CD14-positive monocyte (primary cell): ENCODE results near the gene XKRX. TPM values are rescaled to one million over a fixed set of nuclear protein-coding genes. Genes with fewer than 3 reads are reported as not detected.

ENCODE experiments used
- DNase-seq, 3 donors: peaks; one replicate each; pipeline ENCODE4 v3.0.0-alpha.2; 2011 to 2022
- H2AFZ ChIP-seq: 2 replicates; pipeline ENCODE4 v1.6.0; 2012; ENCODE audit warnings: mild to moderate bottlenecking, low read depth, low read length, inconsistent platforms; ENCODE audit not compliant: insufficient read depth, poor library complexity, severe bottlenecking
- H3K27ac ChIP-seq, 2 donors: 1 replicate in 1 of 2; 2 replicates in 1 of 2; pipeline ENCODE4 v1.5.1; 2012 to 2013; ENCODE audit warnings: low read length in 2 of 2, control low read depth in 1 of 2, inconsistent platforms in 1 of 2, low read depth in 1 of 2, mild to moderate bottlenecking in 1 of 2
- H3K27me3 ChIP-seq, 2 donors: one replicate each; pipeline versions ENCODE4 v1.6.0 to v1.6.1; 2011 to 2013; ENCODE audit warnings: low read length in 2 of 2; ENCODE audit not compliant: control insufficient read depth in 2 of 2, insufficient read depth in 2 of 2
- H3K36me3 ChIP-seq, 2 donors: replicated peaks in 1 of 2; 1 replicate in 1 of 2; 2 replicates in 1 of 2; pipeline versions ENCODE4 v1.5.1 to v1.6.1; 2012 to 2013; ENCODE audit warnings: low read length in 2 of 2, control low read depth in 1 of 2, inconsistent platforms in 1 of 2, mild to moderate bottlenecking in 1 of 2; ENCODE audit not compliant: insufficient read depth in 2 of 2, control insufficient read depth in 1 of 2
- H3K4me1 ChIP-seq, 2 donors: 1 replicate in 1 of 2; 2 replicates in 1 of 2; pipeline versions ENCODE4 v1.5.1 to v1.6.1; 2012 to 2013; ENCODE audit warnings: low read length in 2 of 2, control low read depth in 1 of 2, inconsistent platforms in 1 of 2, mild to moderate bottlenecking in 1 of 2, moderate library complexity in 1 of 2; ENCODE audit not compliant: insufficient read depth in 2 of 2, control insufficient read depth in 1 of 2
- H3K4me2 ChIP-seq: replicated peaks from 2 replicates; pipeline ENCODE3; 2012; ENCODE audit warnings: low read length, moderate library complexity, mild to moderate bottlenecking; ENCODE audit not compliant: poor library complexity, severe bottlenecking; ENCODE audit errors: extremely low read depth
- H3K4me3 ChIP-seq, 3 experiments: fragments of 200-600 bp in 1 of 3; sonication (generic) in 1 of 3; replicated peaks in 1 of 3; 1 replicate in 2 of 3; 2 replicates in 1 of 3; pipeline ENCODE4 v1.5.1; 2011 to 2013; ENCODE audit warnings: low read length in 3 of 3, mild to moderate bottlenecking in 3 of 3, control low read depth in 2 of 3, low read depth in 2 of 3, inconsistent platforms in 1 of 3, moderate library complexity in 1 of 3
- H3K79me2 ChIP-seq: 2 replicates; pipeline ENCODE4 v1.6.0; 2012; ENCODE audit warnings: mild to moderate bottlenecking, control low read depth, inconsistent platforms, low read length, moderate library complexity; ENCODE audit not compliant: insufficient read depth
- H3K9ac ChIP-seq: 2 replicates; pipeline ENCODE4 v1.6.0; 2017; ENCODE audit warnings: low read length, mild to moderate bottlenecking; ENCODE audit not compliant: insufficient read depth, poor library complexity, severe bottlenecking
- H3K9me3 ChIP-seq, 2 donors: replicated peaks in 1 of 2; 1 replicate in 1 of 2; 2 replicates in 1 of 2; pipeline versions ENCODE4 v1.5.1 to v1.6.1; 2012 to 2013; ENCODE audit warnings: low read length in 2 of 2, control low read depth in 1 of 2; ENCODE audit not compliant: control insufficient read depth in 1 of 2, insufficient read depth in 1 of 2
- H4K20me1 ChIP-seq: 2 replicates; pipeline ENCODE4 v1.6.0; 2012; ENCODE audit warnings: mild to moderate bottlenecking, low read length, control low read depth, moderate library complexity; ENCODE audit not compliant: insufficient read depth
- H3K27ac Mint-ChIP-seq, 7 donors: one replicate each; pipeline ENCODE4 v1.8.0; 2020; ENCODE audit warnings: mild to moderate bottlenecking in 7 of 7, mixed read lengths in 7 of 7, moderate library complexity in 6 of 7, inconsistent platforms in 2 of 7
- H3K27me3 Mint-ChIP-seq, 3 donors: one replicate each; pipeline ENCODE4 v1.8.0; 2021 to 2022; ENCODE audit warnings: low read depth in 3 of 3, mild to moderate bottlenecking in 3 of 3, mixed read lengths in 3 of 3, moderate library complexity in 3 of 3, inconsistent platforms in 1 of 3
- H3K36me3 Mint-ChIP-seq, 2 donors: one replicate each; pipeline ENCODE4 v1.8.0; 2020; ENCODE audit warnings: mixed read lengths in 2 of 2, inconsistent platforms in 1 of 2, mild to moderate bottlenecking in 1 of 2
- H3K4me1 Mint-ChIP-seq: one replicate; pipeline ENCODE4 v1.8.0; 2020; ENCODE audit warnings: mild to moderate bottlenecking, mixed read lengths
- H3K4me3 Mint-ChIP-seq, 2 donors: one replicate each; pipeline ENCODE4 v1.8.0; 2020; ENCODE audit warnings: mild to moderate bottlenecking in 2 of 2, mixed read lengths in 2 of 2, moderate library complexity in 1 of 2
- H3K9me3 Mint-ChIP-seq, 7 donors: one replicate each; pipeline ENCODE4 v1.8.0; 2020 to 2022; ENCODE audit warnings: mixed read lengths in 7 of 7, mild to moderate bottlenecking in 6 of 7, moderate library complexity in 6 of 7, inconsistent platforms in 2 of 7
- WGBS: methylation state at CpG from one replicate; pipeline ENCODE4 v1.1.5; 2013; ENCODE audit warnings: missing lambda C conversion rate; ENCODE audit not compliant: insufficient coverage; 5-methylcytosine and 5-hydroxymethylcytosine counted together
- intact Hi-C, 2 donors: fragments of 100-400 bp; cut with micrococcal nuclease; formaldehyde crosslinking; loops; one replicate each; pipeline versions ENCODE4 v1.15.0 to v1.15.1; 2023
- polyA minus RNA-seq: library from RNA; depleted of rRNA, polyadenylated mRNA; stranded (reverse); fragments of >200 nt; gene quantifications from 2 replicates; pipeline ENCODE4 v1.2.3, GENCODE V29; 2012
- polyA plus RNA-seq, 3 donors: library from polyadenylated mRNA; depleted of rRNA in 1 of 3; unstranded in 2 of 3; stranded (reverse) in 1 of 3; fragments of 300-500 nt in 2 of 3; fragments of >200 nt in 1 of 3; fragmentation: Illumina TruSeq in 2 of 3; gene quantifications; 1 replicate in 2 of 3; 2 replicates in 1 of 3; pipeline ENCODE4 v1.2.3, GENCODE V29; 2012 to 2021
- total RNA-seq, 12 experiments: library from RNA in 1 of 12; stranded (reverse) in 1 of 12; fragments of 120-200 nt in 1 of 12; gene quantifications; one replicate each; pipeline ENCODE4 v1.2.4 and lab custom pipeline; 2013 to 2026; ENCODE audit warnings: mixed read lengths in 6 of 12, inconsistent platforms in 1 of 12
- TF ChIP-seq, protein P1 (sequence below): fragments of 200-600 bp; IDR thresholded peaks from one replicate; pipeline ENCODE4 v1.8.0; 2022; ENCODE audit warnings: antibody characterized with exemption, mild to moderate bottlenecking

Gene XKRX
- 0.06 TPM for total RNA-seq (2013)
- polyA plus RNA-seq (not detected), polyA minus RNA-seq (0.08 TPM in 1 of 2 replicates, not detected in the other), total RNA-seq (lab: John Stamatoyannopoulos, UW) (0 to 0.45 (median 0.06) reads per million in 11 experiments)

DNA sequence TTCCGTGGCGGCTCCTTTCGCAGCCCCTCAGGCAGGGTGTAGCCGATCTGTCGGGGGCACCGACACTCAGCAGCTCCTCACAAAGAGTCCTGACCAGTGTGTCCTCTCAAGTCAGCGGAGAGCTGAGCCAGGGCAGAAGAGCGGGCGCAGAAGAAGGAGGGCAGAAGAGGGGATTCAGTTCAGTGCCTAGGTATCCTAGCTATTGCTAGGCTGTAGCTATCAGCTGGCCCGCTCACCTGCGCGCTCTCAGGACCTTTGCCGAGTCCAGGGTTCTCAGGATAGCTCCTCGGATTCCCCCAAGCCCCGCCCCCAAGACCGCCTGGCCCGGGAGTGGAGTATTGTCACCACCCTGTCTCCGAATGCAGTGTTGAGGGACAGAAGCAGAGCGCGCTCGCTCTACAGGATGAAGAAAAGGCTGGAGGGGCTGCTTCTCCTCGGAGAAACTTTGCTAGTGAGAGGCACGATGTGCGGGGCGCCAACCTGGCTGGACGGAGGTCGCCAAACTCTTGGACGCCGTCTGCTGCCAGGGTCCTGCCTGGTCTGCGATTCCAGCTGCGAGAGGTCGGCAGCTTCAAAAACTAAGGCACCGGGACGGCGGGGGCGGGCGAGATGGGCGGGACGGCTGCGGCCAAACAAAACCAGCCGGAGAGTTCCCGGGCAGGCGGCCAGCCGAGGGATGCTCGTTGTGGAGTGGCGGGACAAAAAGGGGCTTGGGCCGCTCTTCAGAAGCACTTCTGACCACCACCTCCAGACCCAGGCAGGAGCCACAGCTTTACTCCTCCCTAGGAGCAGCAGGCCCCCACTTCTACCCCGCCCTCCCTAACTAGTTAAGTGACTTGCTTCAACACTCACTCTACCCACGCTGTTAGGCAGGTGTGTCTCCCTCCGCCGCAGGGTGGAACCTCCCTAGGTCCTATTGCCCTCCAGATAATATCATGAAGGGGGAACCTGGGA, at the start of gene XKRX:
Gene XKRX, minus strand, starts transcription at position 258 of the 954 bp plus-strand sequence. CDS start 613 bp downstream, outside the sequence.
- Mint-ChIP-seq H3K36me3 (no peaks in the 10 kb centered on the region), H3K27me3 (peaks cover 26 to 31% (median 28%) of the 10 kb centered on the region in 3 donors), H3K9me3 (peaks cover 4 to 25% (median 8%) of the 10 kb centered on the region in 7 donors), H3K27ac (no peak within 1 kb of the TSS), H3K4me3 (peak within 1 kb of the TSS; percentile 62 to 83), H3K4me1 (peaks cover 5% of the 10 kb centered on the region)
- Histone ChIP-seq H2AFZ (peak within 1 kb of the TSS; percentile 13), H4K20me1 (no peaks in the 10 kb centered on the region), H3K4me1 (no peaks in the 10 kb centered on the region), H3K4me2 (peak within 1 kb of the TSS; percentile 19), H3K9ac (no peak within 1 kb of the TSS), H3K27ac (no peak within 1 kb of the TSS), H3K9me3 (no peaks in the 10 kb centered on the region), H3K79me2 (no peaks in the 10 kb centered on the region), H3K27me3 (peaks cover 5 to 26% of the 10 kb centered on the region in 2 donors), H3K4me3 (peak within 1 kb of the TSS in 1 of 3 experiments; percentile 5), H3K36me3 (no peaks in the 10 kb centered on the region)
- TF ChIP-seq, protein P1, sequence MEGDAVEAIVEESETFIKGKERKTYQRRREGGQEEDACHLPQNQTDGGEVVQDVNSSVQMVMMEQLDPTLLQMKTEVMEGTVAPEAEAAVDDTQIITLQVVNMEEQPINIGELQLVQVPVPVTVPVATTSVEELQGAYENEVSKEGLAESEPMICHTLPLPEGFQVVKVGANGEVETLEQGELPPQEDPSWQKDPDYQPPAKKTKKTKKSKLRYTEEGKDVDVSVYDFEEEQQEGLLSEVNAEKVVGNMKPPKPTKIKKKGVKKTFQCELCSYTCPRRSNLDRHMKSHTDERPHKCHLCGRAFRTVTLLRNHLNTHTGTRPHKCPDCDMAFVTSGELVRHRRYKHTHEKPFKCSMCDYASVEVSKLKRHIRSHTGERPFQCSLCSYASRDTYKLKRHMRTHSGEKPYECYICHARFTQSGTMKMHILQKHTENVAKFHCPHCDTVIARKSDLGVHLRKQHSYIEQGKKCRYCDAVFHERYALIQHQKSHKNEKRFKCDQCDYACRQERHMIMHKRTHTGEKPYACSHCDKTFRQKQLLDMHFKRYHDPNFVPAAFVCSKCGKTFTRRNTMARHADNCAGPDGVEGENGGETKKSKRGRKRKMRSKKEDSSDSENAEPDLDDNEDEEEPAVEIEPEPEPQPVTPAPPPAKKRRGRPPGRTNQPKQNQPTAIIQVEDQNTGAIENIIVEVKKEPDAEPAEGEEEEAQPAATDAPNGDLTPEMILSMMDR: no peak
- intact Hi-C loops: no loop called here
- DNase-seq: no peak
- 5% methylated on average over 11 of the region's 51 CpGs for WGBS

DNA sequence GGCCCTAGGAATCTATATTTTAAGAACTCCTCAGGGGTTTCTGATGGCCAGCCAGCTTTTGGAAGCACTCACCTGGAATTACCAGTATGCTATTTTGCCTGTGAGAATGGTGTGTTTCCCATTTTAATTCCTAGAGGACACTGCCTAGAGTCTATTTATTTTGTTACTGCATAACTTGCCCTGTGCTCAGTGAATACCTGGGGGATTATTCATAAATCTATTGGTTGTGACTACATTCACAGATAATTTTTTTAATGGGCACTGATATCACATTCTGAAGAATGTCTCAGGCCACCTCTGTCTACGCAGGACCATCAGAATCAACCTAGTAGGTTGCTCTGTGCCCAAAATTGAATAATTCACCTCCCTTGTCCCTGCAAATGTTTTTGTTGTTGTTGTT, 47.5 kb upstream of the XKRX start:
- H3K9ac ChIP-seq: no peak overlapping the region
- H3K4me1 Mint-ChIP-seq: no peaks in the 10 kb centered on the region
- H3K27me3 ChIP-seq: no peaks in the 10 kb centered on the region
- no peak overlapping the region for H3K27ac Mint-ChIP-seq
- no peaks in the 10 kb centered on the region for H3K4me1 ChIP-seq
- WGBS: no CpG with 5 or more reads among the region's 1 CpG
- no peak overlapping the region for H3K4me3 ChIP-seq
- H4K20me1 ChIP-seq: no peaks in the 10 kb centered on the region
- TF ChIP-seq, protein P1: no peak
- no peaks in the 10 kb centered on the region for H3K27me3 Mint-ChIP-seq
- H3K79me2 ChIP-seq: no peaks in the 10 kb centered on the region
- no peak overlapping the region for H3K27ac ChIP-seq
- peaks cover 0 to 6% (median 2%) of the 10 kb centered on the region in 7 donors for H3K9me3 Mint-ChIP-seq
- no peak for DNase-seq
- no peak overlapping the region for H2AFZ ChIP-seq
- intact Hi-C loops: no loop called here
- H3K36me3 ChIP-seq: no peaks in the 10 kb centered on the region
- no peaks in the 10 kb centered on the region for H3K9me3 ChIP-seq
- no peaks in the 10 kb centered on the region for H3K36me3 Mint-ChIP-seq
- H3K4me3 Mint-ChIP-seq: no peak overlapping the region
- no peak overlapping the region for H3K4me2 ChIP-seq
